GM19397 (cell line): ENCODE data around the gene PAIP2B.
"Not testable (repeated sequence)": the region's sequence is repeated elsewhere in the genome, so short reads cannot be mapped to it uniquely, and the experiment has no call there.

Experiments used
- ATAC-seq: cut with Tn5 transposase; IDR thresholded peaks from one replicate; pipeline ENCODE4 v1.9.1; 2021; ENCODE audit warnings: mild to moderate bottlenecking, moderate library complexity; ENCODE audit not compliant: unreplicated experiment

PAIP2B gene

GRCh38 chr2:71220743-71221142 is 6.2 kb downstream of the PAIP2B start:
- ATAC-seq, result no peak

GRCh38 chr2:71216501-71216900 is 10.4 kb downstream of the PAIP2B start:
- no peak for ATAC-seq

- ATAC-seq, result no peak
Observed at GRCh38 chr2:71215447-71215846, 11.5 kb downstream of the PAIP2B start.

- no peak for ATAC-seq
Observed at GRCh38 chr2:71212336-71212735, 14.6 kb downstream of the PAIP2B start.

- ATAC-seq, result no peak
Observed at GRCh38 chr2:71210292-71210691, 16.6 kb downstream of the PAIP2B start.

GRCh38 chr2:71208756-71209155 is 18.1 kb downstream of the PAIP2B start:
- ATAC-seq, result no peak

GRCh38 chr2:71207601-71208000 is 19.3 kb downstream of the PAIP2B start:
- ATAC-seq, result no peak

- no peak for ATAC-seq
Observed at GRCh38 chr2:71206271-71206670, 20.6 kb downstream of the PAIP2B start.

GRCh38 chr2:71191570-71191943 is 35.3 kb downstream of the PAIP2B start:
- no peak for ATAC-seq

GRCh38 chr2:71190656-71191569 is 36.0 kb downstream of the PAIP2B start:
- no peak for ATAC-seq

GRCh38 chr2:71187589-71187988 is 39.3 kb downstream of the PAIP2B start:
- ATAC-seq, result no peak

GRCh38 chr2:71186973-71187372 is 39.9 kb downstream of the PAIP2B start:
- no peak for ATAC-seq

- not testable (repeated sequence) for ATAC-seq
Observed at GRCh38 chr2:71183306-71184115, 43.4 kb downstream of the PAIP2B start.

- no peak for ATAC-seq
Observed at GRCh38 chr2:71181316-71181715, 45.6 kb downstream of the PAIP2B start.

GRCh38 chr2:71178836-71179235 is 48.1 kb downstream of the PAIP2B start:
- ATAC-seq, result not testable (repeated sequence)

GRCh38 chr2:71174207-71174606 is 52.7 kb downstream of the PAIP2B start:
- ATAC-seq, result no peak

- ATAC-seq, result no peak
Observed at GRCh38 chr2:71173096-71173495, 53.8 kb downstream of the PAIP2B start.

GRCh38 chr2:71166812-71167211 is 60.1 kb downstream of the PAIP2B start:
- ATAC-seq, result no peak

- no peak for ATAC-seq
Observed at GRCh38 chr2:71157124-71157793, 69.6 kb downstream of the PAIP2B start.

GRCh38 chr2:71156573-71156972 is 70.3 kb downstream of the PAIP2B start:
- ATAC-seq, result no peak

- ATAC-seq, result no peak
Observed at GRCh38 chr2:71155846-71156245, 71.1 kb downstream of the PAIP2B start.
